HFFc6 (cell line): ENCODE data around the gene SUSD1. TPM values are rescaled to one million over a fixed set of nuclear protein-coding genes. Genes with fewer than 3 reads are reported as not detected.
A peak's percentile ranks its signal among the peaks of the same experiment; 100 is the strongest.

Experiments
- DNase-seq: peaks from one replicate; pipeline ENCODE4 v3.0.0-alpha.2; 2018
- H3K27ac Mint-ChIP-seq: 2 replicates; pipeline ENCODE4 v1.8.0; 2020; ENCODE audit warnings: mild to moderate bottlenecking, mixed read lengths
- H3K27me3 Mint-ChIP-seq: 2 replicates; pipeline ENCODE4 v1.8.0; 2021; ENCODE audit warnings: mild to moderate bottlenecking, moderate library complexity, mixed read lengths; ENCODE audit not compliant: insufficient read depth
- H3K36me3 Mint-ChIP-seq: 2 replicates; pipeline ENCODE4 v1.8.0; 2021; ENCODE audit warnings: low read depth, mixed read lengths
- H3K4me1 Mint-ChIP-seq: 2 replicates; pipeline ENCODE4 v1.8.0; 2020; ENCODE audit warnings: low read depth, mixed read lengths
- H3K4me3 Mint-ChIP-seq: 2 replicates; pipeline ENCODE4 v1.8.0; 2020; ENCODE audit warnings: mild to moderate bottlenecking, moderate library complexity, mixed read lengths
- H3K9me3 Mint-ChIP-seq: 2 replicates; pipeline ENCODE4 v1.8.0; 2020; ENCODE audit warnings: mild to moderate bottlenecking, mixed read lengths
- total RNA-seq, 6 experiments: library from RNA; stranded (reverse); fragmentation: NEBNext Ultra II Directional; extraction: Animal tissue kit (Norgen Biotek cat#: 25700); gene quantifications; 2 replicates in 1 of 6; 3 replicates in 5 of 6; pipeline ENCODE4 v1.2.3, GENCODE V29; 2021
- TF ChIP-seq, protein P1 (sequence below): fragments of 200-600 bp; sonication (generic); IDR thresholded peaks from 2 replicates; pipeline ENCODE4 v1.5.0; 2021; ENCODE audit warnings: antibody characterized with exemption, mild to moderate bottlenecking

Gene SUSD1
- total RNA-seq, 6 experiments from 2014 or later, result 3.5 to 9.4 (median 8.2) TPM

DNA sequence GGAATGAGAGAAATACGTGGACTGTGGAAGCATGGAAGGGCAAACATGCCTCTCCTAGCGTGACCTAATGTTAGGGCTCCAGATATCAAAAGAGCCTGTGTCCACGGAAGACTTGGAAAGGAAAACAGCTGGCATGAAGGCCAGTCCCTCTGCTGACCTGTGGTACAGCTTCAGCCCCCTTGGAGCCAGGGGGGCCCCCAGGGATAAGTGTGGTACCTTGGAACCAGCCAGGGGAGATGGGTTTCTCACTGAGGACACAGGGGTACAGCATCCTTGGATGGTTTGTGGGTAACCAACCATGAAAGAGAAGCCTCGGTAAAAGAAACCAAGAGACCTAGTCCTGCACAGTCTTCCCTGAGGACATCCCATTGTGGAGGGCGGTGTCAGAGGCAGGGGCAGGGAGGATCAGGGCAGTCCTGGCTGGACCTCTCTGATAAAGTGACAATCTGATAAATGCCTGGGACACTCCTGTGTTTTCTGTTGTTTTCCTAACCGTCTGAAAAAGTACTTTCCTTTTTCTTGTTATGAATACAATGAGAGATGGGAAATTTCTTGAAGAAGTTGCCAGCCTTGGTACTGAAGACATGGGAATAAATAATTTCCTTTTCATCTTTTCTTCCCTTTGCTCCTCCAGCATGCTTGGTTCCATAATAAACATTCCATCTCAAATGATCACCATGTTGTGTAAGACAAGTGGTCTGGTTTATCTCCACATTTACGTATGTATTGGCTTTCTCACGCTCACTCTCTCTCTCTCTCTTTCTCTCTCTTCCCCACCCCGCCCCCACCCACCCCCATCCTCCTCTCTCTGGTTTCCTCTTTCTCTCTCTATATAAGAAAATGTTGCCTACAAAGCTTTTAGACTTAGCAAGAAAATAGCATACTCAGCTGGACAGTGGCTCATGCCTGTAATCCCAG lies 102.1 kb downstream of the SUSD1 start:
- Mint-ChIP-seq H3K36me3 (peaks cover 13% of the 10 kb centered on the region), H3K27ac (peak overlapping the region; percentile 90), H3K4me1 (peaks cover 43% of the 10 kb centered on the region), H3K4me3 (peak overlapping the region; percentile 24), H3K9me3 (no peaks in the 10 kb centered on the region), H3K27me3 (no peaks in the 10 kb centered on the region; the same call in 1 of the 2 replicates)
- TF ChIP-seq, protein P1, sequence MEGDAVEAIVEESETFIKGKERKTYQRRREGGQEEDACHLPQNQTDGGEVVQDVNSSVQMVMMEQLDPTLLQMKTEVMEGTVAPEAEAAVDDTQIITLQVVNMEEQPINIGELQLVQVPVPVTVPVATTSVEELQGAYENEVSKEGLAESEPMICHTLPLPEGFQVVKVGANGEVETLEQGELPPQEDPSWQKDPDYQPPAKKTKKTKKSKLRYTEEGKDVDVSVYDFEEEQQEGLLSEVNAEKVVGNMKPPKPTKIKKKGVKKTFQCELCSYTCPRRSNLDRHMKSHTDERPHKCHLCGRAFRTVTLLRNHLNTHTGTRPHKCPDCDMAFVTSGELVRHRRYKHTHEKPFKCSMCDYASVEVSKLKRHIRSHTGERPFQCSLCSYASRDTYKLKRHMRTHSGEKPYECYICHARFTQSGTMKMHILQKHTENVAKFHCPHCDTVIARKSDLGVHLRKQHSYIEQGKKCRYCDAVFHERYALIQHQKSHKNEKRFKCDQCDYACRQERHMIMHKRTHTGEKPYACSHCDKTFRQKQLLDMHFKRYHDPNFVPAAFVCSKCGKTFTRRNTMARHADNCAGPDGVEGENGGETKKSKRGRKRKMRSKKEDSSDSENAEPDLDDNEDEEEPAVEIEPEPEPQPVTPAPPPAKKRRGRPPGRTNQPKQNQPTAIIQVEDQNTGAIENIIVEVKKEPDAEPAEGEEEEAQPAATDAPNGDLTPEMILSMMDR, result no peak
- peak; percentile 83 for DNase-seq

DNA sequence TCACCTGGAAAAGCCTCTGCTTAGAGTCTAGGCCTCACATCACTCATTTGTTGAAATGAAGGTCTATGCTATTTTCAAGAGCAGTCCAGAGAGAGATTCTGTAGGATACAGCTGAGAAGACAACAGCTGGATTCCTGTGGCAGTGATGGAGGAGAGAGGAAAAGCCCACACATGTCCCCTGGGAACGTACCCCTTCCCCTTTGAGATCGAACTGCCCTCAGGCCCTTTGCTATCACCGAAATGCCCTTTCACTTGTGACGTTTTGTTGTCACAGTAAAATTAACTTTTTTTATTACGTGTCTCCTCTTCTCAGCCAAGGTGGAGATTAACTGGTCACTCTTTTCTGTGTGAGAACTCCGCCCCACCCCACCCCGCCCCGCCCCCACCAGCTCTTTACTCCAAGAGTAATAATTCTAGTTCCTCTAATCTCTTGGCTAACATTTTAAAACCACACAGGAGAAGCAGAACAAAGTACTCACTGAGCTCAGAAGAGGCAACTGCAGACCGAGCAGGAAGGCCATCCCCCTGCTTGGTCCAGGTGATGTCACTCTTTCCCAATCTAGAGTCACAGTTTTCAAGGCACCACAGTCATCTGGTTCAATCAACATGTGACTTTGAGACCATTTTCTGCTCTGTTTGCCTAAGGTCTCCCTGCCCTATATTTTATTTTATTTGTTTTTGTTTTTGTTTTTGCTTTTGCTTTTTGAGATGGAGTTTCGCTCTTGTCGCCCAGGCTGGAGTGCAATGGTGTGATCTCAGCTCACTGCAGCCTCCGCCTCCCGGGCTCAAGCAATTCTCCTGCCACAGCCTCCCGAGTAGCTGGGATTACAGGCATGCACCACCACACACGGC lies 105.6 kb downstream of the SUSD1 start:
- H3K4me3 Mint-ChIP-seq, result no peak overlapping the region

DNA sequence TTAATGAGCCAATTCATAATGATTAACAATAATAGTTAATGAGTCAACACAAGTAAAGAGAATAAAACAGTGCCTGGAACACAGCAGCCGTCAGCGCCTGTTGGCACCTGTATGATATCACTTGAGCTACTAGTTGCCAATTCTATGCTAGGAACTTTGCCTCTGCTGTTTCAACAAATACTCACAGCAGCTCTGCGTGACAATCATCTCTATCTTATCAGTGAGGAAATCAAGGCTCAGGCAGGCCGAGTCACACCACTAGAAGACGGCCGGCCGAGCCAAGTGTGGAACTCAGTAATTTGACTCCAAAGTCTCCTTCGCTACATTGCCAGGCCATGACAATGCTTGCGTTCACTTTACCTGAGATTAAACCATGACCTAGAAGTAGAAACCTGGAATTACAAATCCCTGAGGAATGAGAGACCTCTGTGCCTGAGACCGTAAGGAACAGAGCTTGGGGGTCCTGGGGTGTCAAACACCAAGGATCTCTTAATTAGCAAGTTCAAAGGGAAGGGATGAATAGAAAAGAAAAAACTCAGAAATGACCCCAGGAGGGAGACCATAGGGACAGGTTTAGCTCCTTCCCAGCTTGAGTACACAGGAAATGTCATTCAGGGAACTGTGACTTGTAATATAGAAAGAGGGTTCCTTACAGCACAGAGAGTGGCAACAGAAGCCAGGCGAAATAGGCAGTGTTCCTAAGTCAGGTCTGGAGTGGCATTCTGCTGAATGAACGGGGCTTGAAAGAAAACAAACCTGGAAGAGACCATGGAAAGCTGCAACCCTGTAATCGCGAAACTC lies 109.1 kb downstream of the SUSD1 start:
- Mint-ChIP-seq H3K27me3 (no peaks in the 10 kb centered on the region), H3K4me3 (peak overlapping the region; percentile 67)
- peak; percentile 95 for DNase-seq

More for the DNA sequence above, 105.6 kb downstream of the SUSD1 start:
- Mint-ChIP-seq H3K27me3 (no peaks in the 10 kb centered on the region; the same call in 1 of the 2 replicates), H3K36me3 (peaks cover 15% of the 10 kb centered on the region), H3K9me3 (no peaks in the 10 kb centered on the region), H3K27ac (no peak overlapping the region), H3K4me1 (peaks cover 62% of the 10 kb centered on the region)
- DNase-seq, result no peak
- TF ChIP-seq, protein P1, result no peak

DNA sequence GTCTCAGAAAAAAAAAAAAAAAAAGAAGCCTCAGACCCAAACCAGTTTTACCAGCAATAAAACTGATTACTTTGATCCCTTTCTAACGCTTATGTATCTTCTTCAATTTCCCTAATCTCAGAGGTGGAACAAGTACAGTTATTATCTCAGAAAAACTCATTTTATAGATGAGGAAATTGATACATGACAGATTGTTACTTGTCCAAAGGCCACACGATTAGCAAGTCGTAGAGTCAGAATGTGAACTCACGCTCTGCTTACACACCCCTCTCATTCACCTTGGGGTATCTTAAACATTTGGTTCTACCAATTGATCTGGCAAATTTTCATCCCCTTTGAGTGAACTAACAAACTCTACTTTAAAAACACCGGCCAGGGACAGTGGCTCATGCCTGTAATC lies 110.2 kb downstream of the SUSD1 start:
- Mint-ChIP-seq H3K4me3 (no peak overlapping the region), H3K27me3 (no peaks in the 10 kb centered on the region), H3K9me3 (no peaks in the 10 kb centered on the region), H3K36me3 (peaks cover 19% of the 10 kb centered on the region), H3K4me1 (peaks cover 65% of the 10 kb centered on the region), H3K27ac (peak overlapping the region; percentile 33; the same call in 1 of the 2 replicates)
- TF ChIP-seq, protein P1, result no peak
- no peak for DNase-seq

More for the DNA sequence above, 109.1 kb downstream of the SUSD1 start:
- TF ChIP-seq, protein P1, result no peak
- H3K9me3 Mint-ChIP-seq, result no peaks in the 10 kb centered on the region
- peak overlapping the region; percentile 86 for H3K27ac Mint-ChIP-seq
- H3K36me3 Mint-ChIP-seq, result peaks cover 25% of the 10 kb centered on the region
- H3K4me1 Mint-ChIP-seq, result peaks cover 59% of the 10 kb centered on the region

DNA sequence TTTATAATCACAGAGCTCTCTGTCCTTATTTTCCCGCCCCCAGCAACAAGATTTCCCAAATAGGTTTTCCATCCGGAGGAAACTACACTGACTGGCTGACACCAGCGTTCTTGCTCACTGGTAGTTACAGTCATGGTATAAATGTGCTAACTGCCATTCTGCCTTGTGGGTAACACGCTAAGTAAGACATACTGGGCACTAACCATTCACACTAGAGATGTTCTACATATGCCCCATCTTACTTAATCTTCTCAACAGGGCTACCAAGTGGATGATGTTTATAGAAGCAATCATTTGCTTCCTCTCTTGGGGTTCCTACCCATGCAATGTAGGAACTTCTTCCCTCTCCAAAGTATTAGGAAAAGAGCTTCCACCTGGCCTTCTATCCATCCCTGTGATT lies 111.5 kb downstream of the SUSD1 start:
- Mint-ChIP-seq H3K4me1 (peaks cover 76% of the 10 kb centered on the region), H3K27ac (no peak overlapping the region), H3K4me3 (no peak overlapping the region), H3K9me3 (no peaks in the 10 kb centered on the region), H3K27me3 (no peaks in the 10 kb centered on the region; the same call in 1 of the 2 replicates), H3K36me3 (peaks cover 21% of the 10 kb centered on the region)
- no peak for DNase-seq
- TF ChIP-seq, protein P1, result no peak
